Astrocyte (in vitro differentiated cells and primary cell): ENCODE data around the gene HOOK1. TPM values are rescaled to one million over a fixed set of nuclear protein-coding genes. Genes with fewer than 3 reads are reported as not detected.

Source experiments
- DNase-seq: peaks from one replicate; pipeline ENCODE4 v3.0.0-alpha.2; 2010; ENCODE audit warnings: low read depth
- FAIRE-seq: peaks from 2 replicates; lab custom pipeline; 2011; peaks lifted over from hg19 to GRCh38; lab: Jason Lieb, UNC
- H2AFZ ChIP-seq: 2 replicates; pipeline ENCODE4 v1.6.0; 2012; ENCODE audit warnings: low read depth, low read length, inconsistent platforms
- H3K27ac ChIP-seq: 2 replicates; pipeline ENCODE4 v1.5.1; 2011; ENCODE audit warnings: low read depth, low read length, inconsistent platforms
- H3K27me3 ChIP-seq: 2 replicates; pipeline ENCODE4 v1.6.0; 2011; ENCODE audit warnings: low read length, inconsistent platforms; ENCODE audit not compliant: insufficient read depth
- H3K36me3 ChIP-seq: 2 replicates; pipeline ENCODE4 v1.5.1; 2011; ENCODE audit warnings: low read length, inconsistent platforms; ENCODE audit not compliant: insufficient read depth
- H3K4me1 ChIP-seq: 2 replicates; pipeline ENCODE4 v1.5.1; 2011; ENCODE audit warnings: low read length, inconsistent platforms; ENCODE audit not compliant: insufficient read depth
- H3K4me2 ChIP-seq: 2 replicates; pipeline ENCODE4 v1.6.0; 2012; ENCODE audit warnings: low read length, inconsistent platforms
- H3K4me3 ChIP-seq: 2 replicates; pipeline ENCODE4 v1.5.1; 2011; ENCODE audit warnings: low read depth, mild to moderate bottlenecking, low read length, inconsistent platforms; ENCODE audit not compliant: insufficient read depth
- H3K79me2 ChIP-seq: 2 replicates; pipeline ENCODE4 v1.6.0; 2012; ENCODE audit warnings: mild to moderate bottlenecking, low read length, inconsistent platforms; ENCODE audit not compliant: insufficient read depth
- H3K9ac ChIP-seq: 2 replicates; pipeline ENCODE4 v1.6.0; 2012; ENCODE audit warnings: mild to moderate bottlenecking, low read length, inconsistent platforms
- H3K9me3 ChIP-seq: 2 replicates; pipeline ENCODE4 v1.5.1; 2012; ENCODE audit warnings: low read depth, mild to moderate bottlenecking, low read length, inconsistent platforms; ENCODE audit not compliant: insufficient read depth
- H4K20me1 ChIP-seq: 2 replicates; pipeline ENCODE4 v1.6.0; 2012; ENCODE audit warnings: low read length, inconsistent platforms; ENCODE audit not compliant: insufficient read depth
- H3K27ac Mint-ChIP-seq: one replicate; pipeline ENCODE4 v1.8.0; 2021; ENCODE audit warnings: mild to moderate bottlenecking, mixed read lengths; ENCODE audit not compliant: unreplicated experiment
- H3K27me3 Mint-ChIP-seq: one replicate; pipeline ENCODE4 v1.8.0; 2021; ENCODE audit warnings: low read depth, mixed read lengths; ENCODE audit not compliant: unreplicated experiment
- H3K36me3 Mint-ChIP-seq: one replicate; pipeline ENCODE4 v1.8.0; 2021; ENCODE audit warnings: low read depth, mixed read lengths; ENCODE audit not compliant: unreplicated experiment
- H3K4me1 Mint-ChIP-seq: one replicate; pipeline ENCODE4 v1.8.0; 2021; ENCODE audit warnings: low read depth, mixed read lengths; ENCODE audit not compliant: unreplicated experiment
- H3K4me3 Mint-ChIP-seq: one replicate; pipeline ENCODE4 v1.8.0; 2021; ENCODE audit warnings: mild to moderate bottlenecking, moderate library complexity, mixed read lengths; ENCODE audit not compliant: unreplicated experiment
- H3K9me3 Mint-ChIP-seq: one replicate; pipeline ENCODE4 v1.8.0; 2021; ENCODE audit warnings: mild to moderate bottlenecking, mixed read lengths; ENCODE audit not compliant: unreplicated experiment
- CTCF ChIP-seq: IDR thresholded peaks from 2 replicates; pipeline ENCODE4 v1.5.1; 2011; ENCODE audit warnings: low read depth, mild to moderate bottlenecking, inconsistent platforms, low read length, moderate library complexity; ENCODE audit not compliant: insufficient read depth
- EZH2 ChIP-seq: IDR thresholded peaks from 2 replicates; pipeline ENCODE4 v1.6.1; 2012; ENCODE audit warnings: mild to moderate bottlenecking, low read length, inconsistent platforms; ENCODE audit not compliant: insufficient read depth
- total RNA-seq: library from RNA; stranded (reverse); gene quantifications from 2 replicates; pipeline ENCODE4 v1.2.1, GENCODE V29; 2021

The HOOK1 gene
- total RNA-seq, 1 donor from 2014 or later: 1.8 TPM

- peaks cover 5% of the 10 kb centered on the region for H3K9me3 Mint-ChIP-seq
- H3K9ac ChIP-seq: no peak overlapping the region
- H3K9me3 ChIP-seq: no peaks in the 10 kb centered on the region
- H3K36me3 Mint-ChIP-seq: no peaks in the 10 kb centered on the region
- DNase-seq (no peak), FAIRE-seq (no peak)
- no peak overlapping the region for H3K4me3 ChIP-seq
- H3K27ac ChIP-seq: no peak overlapping the region
- no peak overlapping the region for H3K4me2 ChIP-seq
- peaks cover 16% of the 10 kb centered on the region for H3K27me3 ChIP-seq
- no peak overlapping the region for H3K27ac Mint-ChIP-seq
- H3K4me3 Mint-ChIP-seq: no peak overlapping the region
- H3K4me1 Mint-ChIP-seq: no peaks in the 10 kb centered on the region
- H3K27me3 Mint-ChIP-seq: peaks cover 17% of the 10 kb centered on the region
- no peaks in the 10 kb centered on the region for H3K36me3 ChIP-seq
- no peak overlapping the region for H2AFZ ChIP-seq
- no peaks in the 10 kb centered on the region for H3K79me2 ChIP-seq
- no peak for TF ChIP-seq CTCF
- TF ChIP-seq EZH2: no peak
- no peaks in the 10 kb centered on the region for H3K4me1 ChIP-seq
- no peaks in the 10 kb centered on the region for H4K20me1 ChIP-seq
Observed at GRCh38 chr1:59924653-59925052, 109.9 kb downstream of the HOOK1 start.

Other genes with a start within 250 kb of the HOOK1 start
- 1.8 TPM in 2 replicates for gene CYP2J2, start 111.8 kb downstream of the HOOK1 start, total RNA-seq